Brain microvascular endothelial cell (primary cell): ENCODE data around the gene ARIH2.

Experiments
- DNase-seq: peaks from one replicate; pipeline ENCODE4 v3.0.0-alpha.2; 2020
- H3K27ac ChIP-seq: fragments of 250-450 bp; sonication (Bioruptor Pico); 2 replicates; pipeline ENCODE4 v1.5.1; 2020; ENCODE audit warnings: mild to moderate bottlenecking, moderate library complexity
- H3K27me3 ChIP-seq: fragments of 250-450 bp; sonication (Bioruptor Pico); replicated peaks from 2 replicates; pipeline ENCODE4 v1.5.1; 2020; ENCODE audit warnings: mild to moderate bottlenecking
- H3K36me3 ChIP-seq: fragments of 250-450 bp; sonication (Bioruptor Pico); replicated peaks from 2 replicates; pipeline ENCODE4 v1.5.1; 2020; ENCODE audit warnings: mild to moderate bottlenecking
- H3K4me3 ChIP-seq: 2 replicates; pipeline ENCODE4 v1.5.1; 2011; ENCODE audit warnings: low read depth, mild to moderate bottlenecking, control low read depth, low read length, moderate library complexity
- in situ Hi-C: cut with HindIII; loops from 2 replicates; pipeline ENCODE4 v1.10.0; 2017; ENCODE audit warnings: low sequenced_read_pairs, low pct_ligation_motif_present
- TF ChIP-seq, protein P1 (sequence below): IDR thresholded peaks from 2 replicates; pipeline ENCODE4 v1.5.1; 2011; ENCODE audit warnings: low read depth, mild to moderate bottlenecking, moderate library complexity, low read length, control low read depth, inconsistent platforms; ENCODE audit errors: missing control alignments

ARIH2 gene

DNA sequence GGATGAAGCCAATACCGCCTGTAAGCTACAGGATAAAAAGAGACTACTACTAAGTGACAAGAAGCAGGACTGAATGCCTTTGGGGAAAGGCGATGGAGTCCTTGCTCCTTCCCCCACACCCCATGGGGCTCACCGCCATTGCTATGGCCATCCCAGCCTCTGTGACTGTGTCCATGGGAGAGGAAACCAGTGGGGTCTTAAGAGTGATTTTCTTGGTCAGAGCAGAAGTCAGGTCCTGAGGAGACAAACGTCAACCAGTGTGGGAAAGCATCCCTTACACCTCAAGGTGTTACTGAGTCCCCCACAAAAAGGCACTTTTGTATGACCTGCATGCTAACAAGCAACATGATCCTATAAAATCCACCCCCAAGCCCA, 109.6 kb downstream of the ARIH2 start:
- peaks cover 62% of the 10 kb centered on the region for H3K36me3 ChIP-seq
- H3K27me3 ChIP-seq, result no peaks in the 10 kb centered on the region
- peak overlapping the region; percentile 87 for H3K4me3 ChIP-seq
- peak overlapping the region; percentile 67 for H3K27ac ChIP-seq
- DNase-seq, result no peak
- in situ Hi-C loops, result no loop called here
- TF ChIP-seq, protein P1, sequence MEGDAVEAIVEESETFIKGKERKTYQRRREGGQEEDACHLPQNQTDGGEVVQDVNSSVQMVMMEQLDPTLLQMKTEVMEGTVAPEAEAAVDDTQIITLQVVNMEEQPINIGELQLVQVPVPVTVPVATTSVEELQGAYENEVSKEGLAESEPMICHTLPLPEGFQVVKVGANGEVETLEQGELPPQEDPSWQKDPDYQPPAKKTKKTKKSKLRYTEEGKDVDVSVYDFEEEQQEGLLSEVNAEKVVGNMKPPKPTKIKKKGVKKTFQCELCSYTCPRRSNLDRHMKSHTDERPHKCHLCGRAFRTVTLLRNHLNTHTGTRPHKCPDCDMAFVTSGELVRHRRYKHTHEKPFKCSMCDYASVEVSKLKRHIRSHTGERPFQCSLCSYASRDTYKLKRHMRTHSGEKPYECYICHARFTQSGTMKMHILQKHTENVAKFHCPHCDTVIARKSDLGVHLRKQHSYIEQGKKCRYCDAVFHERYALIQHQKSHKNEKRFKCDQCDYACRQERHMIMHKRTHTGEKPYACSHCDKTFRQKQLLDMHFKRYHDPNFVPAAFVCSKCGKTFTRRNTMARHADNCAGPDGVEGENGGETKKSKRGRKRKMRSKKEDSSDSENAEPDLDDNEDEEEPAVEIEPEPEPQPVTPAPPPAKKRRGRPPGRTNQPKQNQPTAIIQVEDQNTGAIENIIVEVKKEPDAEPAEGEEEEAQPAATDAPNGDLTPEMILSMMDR, result no peak

DNA sequence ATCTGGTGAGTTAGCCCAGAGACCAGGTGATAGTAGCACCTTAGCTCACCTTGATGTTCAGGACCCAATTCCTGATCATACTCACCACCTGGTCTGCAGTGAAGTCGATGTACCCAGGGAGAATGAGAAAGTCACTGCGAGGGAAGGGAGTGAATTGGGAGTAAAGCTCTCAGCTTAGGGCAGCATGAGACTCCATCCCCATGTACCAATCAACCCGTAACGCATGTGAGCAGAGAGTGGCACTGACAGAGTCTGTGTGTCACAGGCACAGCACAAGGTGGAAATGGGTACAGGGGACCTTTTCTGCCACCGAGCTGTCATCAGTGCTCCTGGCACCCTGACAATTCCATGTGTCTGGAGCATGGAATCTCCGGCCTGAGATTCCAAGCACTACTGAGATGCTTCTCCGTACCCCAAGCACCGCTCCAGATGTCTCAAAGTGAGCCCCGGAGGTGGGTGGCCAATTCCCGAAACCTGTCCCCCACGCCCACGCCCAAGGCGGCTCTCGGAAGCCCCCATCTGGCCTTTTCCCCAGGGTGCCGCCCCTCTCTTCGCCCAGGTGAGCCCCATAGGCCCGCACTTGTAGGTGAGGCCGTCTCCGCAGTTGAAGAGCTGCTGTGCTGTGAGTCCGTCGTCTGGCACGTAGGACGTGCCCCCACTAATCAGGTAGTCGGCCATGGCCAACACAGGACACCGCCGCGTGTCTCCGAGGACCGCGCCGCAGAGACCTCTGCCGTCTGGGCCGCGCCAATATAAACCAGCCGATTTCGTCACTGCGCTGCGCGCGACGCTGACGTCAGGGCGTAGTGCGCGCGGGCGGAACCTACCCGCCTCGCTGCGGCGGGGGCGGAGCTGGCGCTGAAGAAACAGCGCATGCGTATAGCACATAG, 110.3 kb downstream of the ARIH2 start, which contains the start of gene IMPDH2:
Gene IMPDH2, minus strand, starts transcription at position 726 of the 890 bp plus-strand sequence. Its CDS starts 48 bp downstream, at position 678.
- in situ Hi-C loops, result no loop called here
- DNase-seq, result peak; percentile 79
- TF ChIP-seq, protein P1, result peak; percentile 2
- H3K36me3 ChIP-seq, result peaks cover 64% of the 10 kb centered on the region
- no peaks in the 10 kb centered on the region for H3K27me3 ChIP-seq
- peak within 1 kb of the TSS; percentile 67 for H3K27ac ChIP-seq
- H3K4me3 ChIP-seq, result peak within 1 kb of the TSS; percentile 87

DNA sequence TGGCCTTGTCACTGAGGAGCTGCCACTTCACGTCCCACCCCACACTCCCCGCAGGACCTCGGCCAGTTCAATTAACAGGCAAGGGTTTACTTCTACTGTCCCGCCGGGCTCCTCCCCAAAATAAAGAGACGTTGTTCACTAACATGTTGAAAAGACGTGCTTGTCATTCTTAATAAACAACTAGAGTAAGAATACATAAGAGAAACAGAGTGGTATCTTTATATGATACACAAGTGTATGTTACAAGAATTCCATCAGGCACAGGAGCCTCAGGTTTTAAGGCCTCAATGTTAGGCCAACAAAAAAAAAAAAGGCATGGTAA, 110.9 kb downstream of the ARIH2 start:
- in situ Hi-C loops, result no loop called here
- H3K4me3 ChIP-seq, result no peak overlapping the region

DNA sequence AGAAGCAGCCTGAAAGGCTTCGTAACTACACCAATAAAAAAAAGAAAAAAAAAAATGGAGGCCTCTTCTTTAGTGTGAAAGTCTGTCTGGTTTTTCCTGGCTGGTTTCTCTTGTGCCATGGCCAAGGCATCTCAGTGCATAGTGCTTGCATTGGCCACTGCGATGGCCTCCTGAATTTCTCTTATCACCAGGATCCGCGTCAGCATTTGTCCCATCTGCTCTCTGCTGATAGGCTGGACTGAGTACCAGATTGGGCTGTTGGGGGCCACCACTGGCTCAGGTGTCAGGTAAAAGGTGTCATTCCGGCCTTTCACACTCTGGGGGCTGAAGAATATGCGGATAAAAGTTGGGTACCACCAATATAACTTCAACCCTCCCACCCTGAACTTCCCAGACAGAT, 111.7 kb downstream of the ARIH2 start:
- in situ Hi-C loops, result no loop called here
- H3K36me3 ChIP-seq, result peaks cover 57% of the 10 kb centered on the region
- no peaks in the 10 kb centered on the region for H3K27me3 ChIP-seq
- no peak overlapping the region for H3K4me3 ChIP-seq
- DNase-seq, result no peak
- TF ChIP-seq, protein P1, result no peak
- H3K27ac ChIP-seq, result no peak overlapping the region

More for the DNA sequence above, 110.9 kb downstream of the ARIH2 start:
- TF ChIP-seq, protein P1, result no peak
- Histone ChIP-seq H3K36me3 (peaks cover 59% of the 10 kb centered on the region), H3K27ac (peak overlapping the region; percentile 67), H3K27me3 (no peaks in the 10 kb centered on the region)
- DNase-seq, result no peak

DNA sequence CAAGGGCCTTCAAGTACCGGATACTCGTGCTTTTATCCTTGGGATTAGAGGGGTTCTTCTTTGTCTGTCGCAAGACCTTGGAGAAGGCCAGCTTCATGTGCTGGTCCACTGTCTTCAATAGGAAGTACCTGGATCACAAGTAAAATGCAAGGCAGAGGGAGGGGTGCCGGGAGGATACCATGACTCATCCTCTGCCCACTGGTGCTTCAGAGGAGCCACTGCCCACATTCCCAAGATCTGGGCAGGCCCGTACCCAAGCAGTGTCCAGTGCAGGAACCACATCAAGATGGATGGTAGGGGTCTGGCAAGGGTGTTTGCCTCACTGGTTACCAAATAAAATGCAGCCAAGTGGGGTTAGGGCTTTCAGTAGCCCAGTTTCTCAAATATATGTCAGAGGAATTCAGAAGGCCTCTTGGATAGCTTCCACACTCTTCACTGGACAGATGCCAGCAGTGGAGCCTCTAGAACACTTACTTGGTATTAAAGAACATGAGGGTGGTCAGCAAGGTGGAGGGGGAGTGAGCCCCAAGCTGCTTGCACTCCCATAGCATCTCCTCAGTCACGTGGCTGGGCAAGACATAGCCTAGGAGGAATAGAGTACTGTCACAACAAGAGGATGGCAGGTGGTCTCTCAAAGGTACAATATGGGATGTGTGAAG, 114.1 kb downstream of the ARIH2 start:
- in situ Hi-C loops, result no loop called here
- H3K27me3 ChIP-seq, result no peaks in the 10 kb centered on the region
- no peak for DNase-seq
- no peak overlapping the region for H3K27ac ChIP-seq
- peaks cover 45% of the 10 kb centered on the region for H3K36me3 ChIP-seq
- TF ChIP-seq, protein P1, result no peak
- no peak overlapping the region for H3K4me3 ChIP-seq
